ENCODE measurements around the gene BEND6.

DNA sequence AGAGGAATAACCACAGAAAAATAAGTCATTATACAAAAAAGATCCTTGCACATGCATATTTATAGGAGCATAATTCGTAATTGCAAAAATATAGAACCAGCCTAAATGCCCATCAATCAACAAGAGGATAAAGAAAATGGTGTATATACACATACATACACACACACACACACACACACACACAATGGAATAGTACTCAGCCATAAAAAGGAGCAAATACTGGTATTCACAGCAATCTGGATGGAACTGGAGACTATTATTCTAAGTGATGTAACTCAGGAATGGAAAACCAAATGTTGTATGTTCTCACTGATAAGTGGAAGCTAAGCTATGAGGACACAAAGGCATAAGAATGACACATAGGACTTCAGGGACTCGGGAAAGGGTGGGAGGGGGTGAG, 89.7 kb downstream of the BEND6 start:
- TF ChIP-seq, protein P1, sequence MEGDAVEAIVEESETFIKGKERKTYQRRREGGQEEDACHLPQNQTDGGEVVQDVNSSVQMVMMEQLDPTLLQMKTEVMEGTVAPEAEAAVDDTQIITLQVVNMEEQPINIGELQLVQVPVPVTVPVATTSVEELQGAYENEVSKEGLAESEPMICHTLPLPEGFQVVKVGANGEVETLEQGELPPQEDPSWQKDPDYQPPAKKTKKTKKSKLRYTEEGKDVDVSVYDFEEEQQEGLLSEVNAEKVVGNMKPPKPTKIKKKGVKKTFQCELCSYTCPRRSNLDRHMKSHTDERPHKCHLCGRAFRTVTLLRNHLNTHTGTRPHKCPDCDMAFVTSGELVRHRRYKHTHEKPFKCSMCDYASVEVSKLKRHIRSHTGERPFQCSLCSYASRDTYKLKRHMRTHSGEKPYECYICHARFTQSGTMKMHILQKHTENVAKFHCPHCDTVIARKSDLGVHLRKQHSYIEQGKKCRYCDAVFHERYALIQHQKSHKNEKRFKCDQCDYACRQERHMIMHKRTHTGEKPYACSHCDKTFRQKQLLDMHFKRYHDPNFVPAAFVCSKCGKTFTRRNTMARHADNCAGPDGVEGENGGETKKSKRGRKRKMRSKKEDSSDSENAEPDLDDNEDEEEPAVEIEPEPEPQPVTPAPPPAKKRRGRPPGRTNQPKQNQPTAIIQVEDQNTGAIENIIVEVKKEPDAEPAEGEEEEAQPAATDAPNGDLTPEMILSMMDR (IDR thresholded peaks at IDR 0.05) = no peak
- TF ChIP-seq POLR2AphosphoS5 (IDR thresholded peaks at IDR 0.05; ENCODE audit: low read depth, low read length) (no peak), EP300 (IDR thresholded peaks at IDR 0.05; ENCODE audit: borderline replicate concordance in 1 of 2, low read depth in 1 of 2, low read length in 1 of 2) (no peak), MEF2A (IDR thresholded peaks at IDR 0.05; ENCODE audit: borderline replicate concordance, low read depth) (no peak)
